Activated CD4-positive, alpha-beta memory T cell treated with anti-CD3 and anti-CD28 coated beads, Interleukin-2, amount 10 ng/mL, durations not matched to agents 7 days and 5 days (primary cell): ENCODE results near the gene WDR90. TPM values are rescaled to one million over a fixed set of nuclear protein-coding genes. Genes with fewer than 3 reads are reported as not detected.

Source experiments
- CTCF ChIA-PET: fragments of 350-600 bp; sonication (Branson Sonifier 250); formaldehyde crosslinking; loops from one replicate; lab custom pipeline; 2021; ENCODE audit warnings: antibody characterized with exemption, inconsistent platforms; lab: Charles Lee
- POLR2A ChIA-PET: fragments of 350-600 bp; sonication (Branson Sonifier 250); formaldehyde crosslinking; loops from one replicate; lab custom pipeline; 2021; ENCODE audit warnings: antibody characterized with exemption; lab: Charles Lee
- DNase-seq: peaks from one replicate; pipeline ENCODE4 v3.0.0-alpha.2; 2020
- H3K27ac Mint-ChIP-seq: one replicate; pipeline ENCODE4 v1.8.0; 2021; ENCODE audit warnings: mild to moderate bottlenecking, mixed read lengths
- H3K27me3 Mint-ChIP-seq: one replicate; pipeline ENCODE4 v1.8.0; 2021; ENCODE audit warnings: mixed read lengths
- H3K36me3 Mint-ChIP-seq: one replicate; pipeline ENCODE4 v1.8.0; 2021; ENCODE audit warnings: low read depth, mixed read lengths
- H3K4me1 Mint-ChIP-seq: one replicate; pipeline ENCODE4 v1.8.0; 2021; ENCODE audit warnings: mixed read lengths
- H3K4me3 Mint-ChIP-seq: one replicate; pipeline ENCODE4 v1.8.0; 2021; ENCODE audit warnings: mild to moderate bottlenecking, mixed read lengths
- H3K9me3 Mint-ChIP-seq: one replicate; pipeline ENCODE4 v1.8.0; 2021; ENCODE audit warnings: mixed read lengths
- total RNA-seq, 2 experiments: library from RNA; stranded (reverse); gene quantifications; one replicate each; pipeline ENCODE4 v1.2.3, GENCODE V29; 2021

Gene WDR90
- total RNA-seq, 2 experiments from 2014 or later: 58.0 to 58.4 TPM

- Mint-ChIP-seq H3K36me3 (peaks cover 5% of the 10 kb centered on the region), H3K9me3 (no peaks in the 10 kb centered on the region), H3K27ac (no peak overlapping the region), H3K4me3 (peak overlapping the region; percentile 49), H3K4me1 (peaks cover 56% of the 10 kb centered on the region), H3K27me3 (peaks cover 5% of the 10 kb centered on the region)
- DNase-seq: no peak
- CTCF ChIA-PET: interaction anchor here (1.0 to 2.0 kb wide), 5 partner anchors 9 to 27 kb away, joined by 3 to 10 read pairs (median 4); partner anchors contain the start of genes RHOT2 and STUB1
- POLR2A ChIA-PET: interaction anchor here (0.9 to 3.3 kb wide), 19 partner anchors 8 to 107 kb away, joined by 3 to 22 read pairs (median 4); partner anchors contain the start of genes ANTKMT, CHTF18, CIAO3 and JMJD8
These were observed 45.7 kb downstream of the WDR90 start for GRCh38 chr16:694863-695354.

GRCh38 chr16:695355-696089, 46.4 kb downstream of the WDR90 start:
- peaks cover 57% of the 10 kb centered on the region for H3K4me1 Mint-ChIP-seq
- peaks cover 8% of the 10 kb centered on the region for H3K27me3 Mint-ChIP-seq
- POLR2A ChIA-PET: interaction anchor here (0.8 to 3.3 kb wide), 22 partner anchors 8 to 839 kb away, joined by 3 to 22 read pairs (median 4); partner anchors contain the start of genes ANTKMT, CHTF18, CIAO3 and JMJD8
- DNase-seq: peak; percentile 81
- H3K4me3 Mint-ChIP-seq: peak overlapping the region; percentile 79
- no peaks in the 10 kb centered on the region for H3K9me3 Mint-ChIP-seq
- CTCF ChIA-PET: interaction anchor here (1.0 to 2.0 kb wide), 5 partner anchors 9 to 28 kb away, joined by 3 to 10 read pairs (median 4); partner anchors contain the start of genes RHOT2 and STUB1
- H3K27ac Mint-ChIP-seq: peak overlapping the region; percentile 92
- H3K36me3 Mint-ChIP-seq: peaks cover 5% of the 10 kb centered on the region

- no peaks in the 10 kb centered on the region for H3K9me3 Mint-ChIP-seq
- CTCF ChIA-PET: interaction anchor here (0.5 to 1.6 kb wide), 5 partner anchors 12 to 1253 kb away, joined by 3 to 7 read pairs (median 3); no protein-coding TSS in a partner anchor
- DNase-seq: peak; percentile 70
These were observed 49.9 kb downstream of the WDR90 start for GRCh38 chr16:698911-699671.

GRCh38 chr16:700684-701584, 51.8 kb downstream of the WDR90 start:
- no peak overlapping the region for H3K4me3 Mint-ChIP-seq
- ChIA-PET CTCF (no interaction called here), POLR2A (interaction anchor here (4.5 kb wide), 1 partner anchor 11 kb away, joined by 21 read pairs; the partner anchor contains the start of gene WDR24)
- peaks cover 31% of the 10 kb centered on the region for H3K27me3 Mint-ChIP-seq
- no peaks in the 10 kb centered on the region for H3K9me3 Mint-ChIP-seq
- DNase-seq: peak; percentile 60
- H3K36me3 Mint-ChIP-seq: no peaks in the 10 kb centered on the region
- no peak overlapping the region for H3K27ac Mint-ChIP-seq
- H3K4me1 Mint-ChIP-seq: peaks cover 35% of the 10 kb centered on the region

More at GRCh38 chr16:698911-699671, 49.9 kb downstream of the WDR90 start:
- peaks cover 32% of the 10 kb centered on the region for H3K27me3 Mint-ChIP-seq
- peak overlapping the region; percentile 35 for H3K4me3 Mint-ChIP-seq
- peaks cover 44% of the 10 kb centered on the region for H3K4me1 Mint-ChIP-seq
- H3K36me3 Mint-ChIP-seq: peaks cover 5% of the 10 kb centered on the region
- POLR2A ChIA-PET: interaction anchor here (0.6 to 4.5 kb wide), 5 partner anchors 9 to 89 kb away, joined by 3 to 21 read pairs (median 4); partner anchors contain the start of genes ANTKMT, CHTF18, RPUSD1 and STUB1
- peak overlapping the region; percentile 78 for H3K27ac Mint-ChIP-seq

GRCh38 chr16:702341-702740, 53.2 kb downstream of the WDR90 start:
- Mint-ChIP-seq H3K4me3 (no peak overlapping the region), H3K4me1 (peaks cover 24% of the 10 kb centered on the region), H3K9me3 (no peaks in the 10 kb centered on the region), H3K36me3 (no peaks in the 10 kb centered on the region), H3K27ac (no peak overlapping the region), H3K27me3 (peaks cover 43% of the 10 kb centered on the region)
- CTCF ChIA-PET: interaction anchor here (1.1 to 1.5 kb wide), 2 partner anchors 10 to 13 kb away, joined by 4 to 6 read pairs; partner anchors contain the start of gene METRN
- POLR2A ChIA-PET: interaction anchor here (0.8 to 4.5 kb wide), 3 partner anchors 9 to 40 kb away, joined by 3 to 21 read pairs (median 4); partner anchors contain the start of gene WDR24
- DNase-seq: no peak

- DNase-seq: no peak
- ChIA-PET CTCF (interaction anchor here (0.9 to 2.0 kb wide), 3 partner anchors 12 to 24 kb away, joined by 3 to 6 read pairs (median 4); partner anchors contain the start of genes HAGHL and METRN), POLR2A (interaction anchor here (1.0 to 1.6 kb wide), 3 partner anchors 8 to 19 kb away, joined by 3 to 6 read pairs (median 4); partner anchors contain the start of genes JMJD8 and WDR24)
- no peaks in the 10 kb centered on the region for H3K9me3 Mint-ChIP-seq
- no peak overlapping the region for H3K27ac Mint-ChIP-seq
- no peaks in the 10 kb centered on the region for H3K36me3 Mint-ChIP-seq
- H3K27me3 Mint-ChIP-seq: peaks cover 51% of the 10 kb centered on the region
- no peak overlapping the region for H3K4me3 Mint-ChIP-seq
- peaks cover 15% of the 10 kb centered on the region for H3K4me1 Mint-ChIP-seq
These were observed 54.2 kb downstream of the WDR90 start for GRCh38 chr16:703406-703805.

GRCh38 chr16:704047-704446, 54.9 kb downstream of the WDR90 start:
- CTCF ChIA-PET: interaction anchor here (0.8 to 2.0 kb wide), 2 partner anchors 8 to 16 kb away, joined by 3 to 6 read pairs; no protein-coding TSS in a partner anchor
- H3K4me1 Mint-ChIP-seq: peaks cover 11% of the 10 kb centered on the region
- no peak overlapping the region for H3K4me3 Mint-ChIP-seq
- H3K27ac Mint-ChIP-seq: no peak overlapping the region
- no peak for DNase-seq
- no peaks in the 10 kb centered on the region for H3K9me3 Mint-ChIP-seq
- no peaks in the 10 kb centered on the region for H3K36me3 Mint-ChIP-seq
- H3K27me3 Mint-ChIP-seq: peaks cover 56% of the 10 kb centered on the region
- POLR2A ChIA-PET: interaction anchor here (1.0 to 1.6 kb wide), 3 partner anchors 9 to 20 kb away, joined by 3 to 6 read pairs (median 4); partner anchors contain the start of genes JMJD8 and WDR24

GRCh38 chr16:704552-705380, 55.6 kb downstream of the WDR90 start:
- ChIA-PET CTCF (interaction anchor here (0.8 to 2.0 kb wide), 2 partner anchors 8 to 15 kb away, joined by 3 to 6 read pairs; no protein-coding TSS in a partner anchor), POLR2A (interaction anchor here (0.8 kb wide), 1 partner anchor 9 kb away, joined by 4 read pairs; no protein-coding TSS in a partner anchor)
- H3K27me3 Mint-ChIP-seq: peaks cover 60% of the 10 kb centered on the region
- H3K36me3 Mint-ChIP-seq: no peaks in the 10 kb centered on the region
- H3K4me3 Mint-ChIP-seq: no peak overlapping the region
- no peaks in the 10 kb centered on the region for H3K9me3 Mint-ChIP-seq
- no peak overlapping the region for H3K27ac Mint-ChIP-seq
- DNase-seq: no peak
- H3K4me1 Mint-ChIP-seq: peaks cover 4% of the 10 kb centered on the region

GRCh38 chr16:705431-706188, 56.4 kb downstream of the WDR90 start, which contains the start of gene FBXL16:
Gene FBXL16 (minus strand): TSS chr16:705801. CDS start chr16:697405, 8,396 bp downstream.
- ChIA-PET CTCF (no interaction called here), POLR2A (interaction anchor here (0.8 kb wide), 1 partner anchor 10 kb away, joined by 4 read pairs; no protein-coding TSS in a partner anchor)
- Mint-ChIP-seq H3K4me3 (no peak within 1 kb of the TSS), H3K36me3 (no peaks in the 10 kb centered on the region), H3K27ac (no peak within 1 kb of the TSS), H3K4me1 (no peaks in the 10 kb centered on the region), H3K27me3 (peaks cover 57% of the 10 kb centered on the region), H3K9me3 (no peaks in the 10 kb centered on the region)
- DNase-seq: peak; percentile 31
